T follicular helper cell (primary cell): ENCODE data around the gene CTXND1.
"Not testable (repeated sequence)": the region's sequence is repeated elsewhere in the genome, so short reads cannot be mapped to it uniquely, and the experiment has no call there.

Source experiments
- DNase-seq: peaks from one replicate; pipeline ENCODE4 v3.0.0-alpha.2; 2020; ENCODE audit warnings: low read depth
- total RNA-seq, 2 experiments: gene quantifications; one replicate each; lab custom pipeline; 2026; lab: John Stamatoyannopoulos, UW

CTXND1 gene
- total RNA-seq, result 0 to 0.04 reads per million in 2 experiments

DNA sequence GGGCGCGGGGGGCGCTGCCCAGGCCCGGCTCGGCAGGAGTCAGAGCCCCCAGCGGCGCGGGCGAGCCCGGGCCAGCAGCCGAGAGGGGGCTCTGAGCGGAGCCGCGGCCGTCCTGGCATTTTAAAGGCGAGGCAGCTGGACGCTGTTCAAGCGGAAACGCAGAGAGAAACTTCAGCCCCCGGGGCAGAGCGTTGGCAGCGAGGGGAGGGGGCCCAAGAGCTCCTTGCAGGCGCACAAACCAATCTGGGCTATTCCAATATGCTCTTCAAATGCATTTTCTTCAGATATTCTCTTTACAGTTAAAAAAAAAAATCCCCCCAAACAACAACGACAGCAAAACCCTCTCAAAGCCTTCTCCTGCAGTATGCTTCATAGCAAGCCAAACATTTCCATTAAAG is at the start of gene CTXND1:
TSS of gene CTXND1 (minus strand) at position 93 of the 398 bp plus-strand sequence. CDS start 50,264 bp downstream, outside the sequence.
- no peak for DNase-seq

- DNase-seq, result no peak
These were observed 49.5 kb upstream of the CTXND1 start for GRCh38 chr15:80301472-80301871.

DNA sequence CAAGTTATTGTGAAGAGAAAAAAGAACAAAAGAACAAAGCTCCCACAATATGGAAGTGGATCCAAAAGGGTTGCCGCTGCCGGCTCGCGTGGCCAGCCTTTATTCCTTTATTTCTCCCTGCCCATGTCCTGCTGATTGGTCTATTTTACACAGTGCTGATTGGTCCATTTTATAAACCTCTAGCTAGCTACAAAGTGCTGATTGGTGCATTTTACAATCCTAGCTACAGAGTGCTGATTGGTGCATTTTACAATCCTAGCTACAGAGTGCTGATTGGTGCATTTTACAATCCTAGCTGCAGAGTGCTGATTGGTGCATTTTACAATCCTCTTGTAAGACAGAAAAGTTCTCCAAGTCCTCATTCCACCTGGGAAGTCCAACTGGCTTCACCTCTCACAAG is 43.8 kb upstream of the CTXND1 start:
- not testable (repeated sequence) for DNase-seq

DNA sequence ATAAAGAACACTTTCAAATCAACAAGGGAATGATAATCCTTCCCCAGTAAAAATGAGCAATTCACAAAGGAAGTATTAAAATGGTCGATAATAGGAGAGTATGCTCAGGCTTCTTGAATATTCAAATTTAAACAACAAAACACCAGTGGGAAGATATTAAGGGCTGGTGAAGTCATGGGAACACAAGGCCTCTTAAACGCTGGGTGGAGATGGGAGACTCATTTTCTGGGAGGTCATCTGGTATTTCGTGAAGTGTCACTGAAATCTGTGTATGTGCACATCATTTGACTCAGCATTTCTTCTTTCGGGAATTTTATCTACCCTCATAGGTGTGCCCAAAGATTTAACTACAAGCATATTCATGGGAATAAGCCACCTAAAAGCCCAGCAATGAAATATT is 40.1 kb upstream of the CTXND1 start:
- no peak for DNase-seq

DNA sequence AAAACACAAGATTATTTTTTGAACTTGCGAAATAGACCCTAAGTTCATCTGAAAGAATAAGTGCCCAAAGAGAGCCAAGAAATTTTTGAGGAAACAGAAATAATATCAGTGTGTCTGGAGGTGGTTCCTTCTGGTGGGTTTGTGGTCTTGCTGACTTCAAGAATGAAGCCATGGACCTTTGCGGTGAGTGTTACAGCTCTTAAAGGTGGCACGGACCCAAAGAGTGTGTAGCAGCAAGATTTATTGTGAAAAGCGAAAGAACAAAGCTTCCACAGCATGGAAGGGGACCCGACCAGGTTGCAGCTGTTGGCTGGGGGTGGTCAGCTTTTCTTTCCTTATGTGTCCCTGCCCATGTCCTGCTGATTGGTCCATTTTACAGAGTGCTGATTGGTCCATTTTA is 38.9 kb upstream of the CTXND1 start:
- not testable (repeated sequence) for DNase-seq

DNA sequence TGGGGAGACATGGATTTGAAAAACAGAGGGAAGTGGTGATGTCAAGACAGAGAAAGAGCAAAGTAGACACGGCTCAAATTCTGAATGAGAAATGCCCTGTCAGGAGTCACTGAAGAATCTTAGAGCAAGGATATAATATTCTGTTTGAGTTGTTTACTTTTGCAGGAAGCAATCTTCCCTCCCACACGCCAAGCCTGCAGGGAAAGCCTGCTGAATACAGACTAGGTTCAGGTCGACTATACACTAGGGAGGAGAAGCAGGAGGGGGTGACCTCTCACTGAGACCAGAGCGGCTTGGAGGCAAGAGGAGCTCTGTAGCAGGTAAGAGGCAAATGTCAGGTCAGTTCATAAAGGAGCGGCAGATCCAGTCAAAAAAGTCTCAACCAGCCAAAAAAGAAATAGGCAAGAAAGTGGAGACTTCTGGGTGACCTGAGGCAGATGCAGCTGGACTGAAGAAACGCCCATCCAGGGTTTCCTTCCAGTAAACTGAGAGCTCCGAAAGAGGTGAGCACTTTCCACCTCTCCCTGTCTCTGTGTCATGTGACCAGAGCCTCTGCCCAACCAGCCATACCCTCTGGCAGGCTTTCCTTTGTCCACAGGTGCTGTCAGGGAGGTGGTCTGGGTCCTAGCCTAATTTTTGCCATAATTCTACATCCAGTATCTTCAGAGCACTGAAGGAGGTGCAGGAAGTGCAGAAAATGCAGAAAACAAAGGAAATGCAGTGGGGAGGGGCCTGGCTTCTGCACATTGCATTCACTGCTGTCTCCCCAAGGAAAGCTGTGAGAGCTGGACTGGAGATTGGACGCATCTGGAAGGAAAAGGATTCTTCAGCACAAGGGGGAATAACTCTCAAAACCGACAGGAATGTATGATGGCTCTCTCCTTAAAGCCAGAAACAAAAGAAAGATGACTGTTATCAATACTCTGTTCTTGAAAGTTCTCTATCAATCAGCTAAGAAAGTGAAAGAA is 37.8 kb upstream of the CTXND1 start:
- no peak for DNase-seq

DNA sequence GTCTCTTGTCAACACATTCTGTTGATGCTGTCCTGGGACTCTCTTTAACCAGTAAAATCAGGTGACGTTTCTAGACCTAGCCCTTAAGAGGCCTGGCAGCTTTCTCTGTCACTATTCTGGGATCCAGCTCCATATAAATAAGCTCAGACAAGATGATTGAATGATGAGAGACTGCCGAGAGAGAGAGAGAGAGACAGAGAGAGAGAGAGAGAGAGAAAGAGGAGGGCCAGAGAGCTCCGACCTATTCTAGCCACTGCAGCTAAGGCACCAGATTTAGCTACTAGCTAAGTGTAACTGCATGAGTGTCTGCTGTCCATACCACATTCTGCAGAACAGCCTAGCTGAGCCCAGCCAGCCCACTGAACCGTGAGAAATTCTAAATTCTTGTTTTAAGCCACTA is 36.1 kb upstream of the CTXND1 start:
- no peak for DNase-seq

DNA sequence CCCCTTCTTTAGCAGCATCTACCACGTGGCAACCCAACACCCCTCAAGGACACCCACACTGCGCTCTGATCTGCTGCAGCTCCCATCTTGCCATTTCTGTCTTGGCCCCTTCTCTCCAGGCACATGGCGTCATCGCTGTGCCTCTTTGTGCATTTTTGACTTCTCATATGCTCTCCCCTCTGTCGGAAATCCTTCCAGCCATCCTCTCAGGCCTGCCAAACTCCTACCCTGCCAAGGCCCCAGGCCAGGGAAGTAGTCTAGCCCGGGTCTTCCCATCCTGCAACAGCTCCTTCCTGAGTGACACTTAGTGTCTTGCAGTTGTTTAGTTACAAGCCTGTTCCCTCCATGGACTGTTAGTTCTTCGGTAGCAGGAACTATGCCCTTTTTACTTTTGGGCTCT is 34.0 kb upstream of the CTXND1 start:
- DNase-seq, result no peak

DNA sequence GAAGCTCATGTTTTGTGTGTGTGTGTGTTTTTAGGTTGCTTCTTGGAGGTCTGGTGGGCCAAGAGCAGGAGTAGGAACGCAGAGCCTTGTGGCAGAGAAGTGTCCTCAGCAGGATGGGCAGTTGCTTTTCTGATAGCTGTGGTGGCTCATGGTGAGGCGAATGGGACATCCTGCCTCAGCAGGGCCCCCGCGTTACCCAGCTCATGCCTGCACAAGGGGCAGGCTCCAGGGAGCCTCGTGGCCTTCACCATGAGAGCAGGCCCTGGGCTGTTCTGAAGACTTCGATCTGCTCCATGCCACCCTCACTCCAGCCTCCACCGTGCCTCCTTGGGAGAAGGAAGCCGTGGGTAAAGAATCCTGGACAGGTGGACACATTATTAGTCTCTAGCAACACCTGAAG is 33.4 kb upstream of the CTXND1 start:
- no peak for DNase-seq

DNA sequence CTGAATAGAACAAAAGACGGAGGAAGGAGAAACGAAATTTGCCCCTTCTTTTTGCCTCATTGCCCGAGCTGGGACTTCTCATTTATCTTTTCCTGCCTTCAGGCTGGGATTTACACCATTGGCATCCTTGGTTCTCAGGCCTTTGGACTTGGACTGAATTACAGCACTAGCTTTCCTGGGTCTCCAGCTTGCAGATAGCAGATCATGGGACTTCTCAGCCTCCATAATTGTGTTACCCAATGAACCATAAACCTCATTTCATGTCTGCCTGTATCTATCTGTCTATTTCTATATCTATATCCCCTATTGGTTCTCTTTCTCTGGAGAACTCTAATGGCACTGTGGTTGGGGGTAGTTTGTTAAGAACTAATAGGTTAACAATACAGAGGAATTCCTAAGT is 31.5 kb upstream of the CTXND1 start:
- no peak for DNase-seq

GRCh38 chr15:80277147-80277546 is 25.1 kb upstream of the CTXND1 start:
- no peak for DNase-seq

DNA sequence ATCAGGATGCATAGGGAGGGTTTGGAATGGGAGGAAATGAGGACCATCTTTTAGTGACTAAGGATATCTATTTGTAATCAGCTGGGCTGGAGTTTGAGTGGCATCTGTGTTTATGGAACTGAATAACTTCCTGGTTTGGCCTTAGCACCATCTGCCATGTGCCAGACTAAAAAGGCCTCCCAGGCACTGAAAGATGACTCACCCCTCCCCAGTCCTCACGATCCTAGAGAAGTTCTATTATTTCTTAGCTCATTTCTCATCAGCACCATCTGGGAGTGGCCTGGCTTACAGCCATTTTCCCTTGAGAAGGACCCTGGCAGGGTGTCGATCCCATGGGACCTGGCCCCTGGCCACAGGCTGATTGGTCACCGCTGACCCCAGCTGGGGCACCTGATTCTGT is 23.9 kb upstream of the CTXND1 start:
- no peak for DNase-seq

GRCh38 chr15:80274996-80275395 is 23.0 kb upstream of the CTXND1 start:
- DNase-seq, result no peak

- no peak for DNase-seq
These were observed 22.5 kb upstream of the CTXND1 start for GRCh38 chr15:80274554-80274953.

- DNase-seq, result no peak
These were observed 21.0 kb upstream of the CTXND1 start for GRCh38 chr15:80272987-80273386.

GRCh38 chr15:80270472-80270871 is 18.5 kb upstream of the CTXND1 start:
- no peak for DNase-seq

GRCh38 chr15:80268101-80268500 is 16.1 kb upstream of the CTXND1 start:
- no peak for DNase-seq

DNA sequence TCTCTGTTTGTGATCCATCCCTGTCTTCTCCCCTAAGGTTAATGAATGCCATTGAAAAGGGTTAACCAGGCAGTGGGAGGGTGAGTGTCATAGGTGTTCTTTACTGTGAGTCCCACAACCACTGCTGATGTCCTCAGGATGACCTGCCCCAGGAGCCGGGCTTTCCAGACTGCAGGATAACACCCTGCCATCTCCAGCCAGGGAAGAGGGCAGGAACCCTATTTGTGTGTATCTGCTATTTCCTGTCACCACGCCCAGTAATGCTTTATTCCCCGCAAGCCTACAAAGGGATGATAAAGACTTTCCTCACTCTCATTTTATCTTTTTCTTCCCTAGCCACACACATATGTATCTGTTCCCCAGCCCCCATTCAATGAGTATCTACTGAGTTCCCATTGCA is 15.6 kb upstream of the CTXND1 start:
- no peak for DNase-seq

- no peak for DNase-seq
These were observed 14.7 kb upstream of the CTXND1 start for GRCh38 chr15:80266745-80267144.

- no peak for DNase-seq
These were observed 14.1 kb upstream of the CTXND1 start for GRCh38 chr15:80266113-80266512.

GRCh38 chr15:80265021-80265420 is 13.0 kb upstream of the CTXND1 start:
- no peak for DNase-seq

GRCh38 chr15:80264031-80264430 is 12.0 kb upstream of the CTXND1 start:
- DNase-seq, result no peak

- no peak for DNase-seq
These were observed 8.5 kb upstream of the CTXND1 start for GRCh38 chr15:80260551-80260950.
